Upper lobe of left lung (tissue), 4 donors: ENCODE results near the gene ZNF524.

Experiments used
- CTCF ChIP-seq, 6 experiments: fragments of 450-650 bp in 4 of 6; fragments of 200-600 bp in 2 of 6; sonication (generic) in 2 of 6; IDR thresholded peaks; one replicate each; pipeline ENCODE4 v1.5.1; 2016 to 2019; ENCODE audit warnings: antibody characterized with exemption in 6 of 6
- EP300 ChIP-seq, 4 donors: sonication (generic); formaldehyde crosslinking; IDR thresholded peaks; one replicate each; pipeline ENCODE4 v1.5.1; 2017; ENCODE audit warnings: antibody characterized with exemption in 4 of 4, control low read depth in 2 of 4
- POLR2A ChIP-seq, 4 donors: fragments of 450-650 bp; IDR thresholded peaks; one replicate each; pipeline ENCODE4 v1.5.1; 2016 to 2017; ENCODE audit warnings: antibody characterized with exemption in 4 of 4, mild to moderate bottlenecking in 2 of 4
- POLR2AphosphoS5 ChIP-seq, 2 donors: sonication (generic); formaldehyde crosslinking; IDR thresholded peaks; one replicate each; pipeline ENCODE4 v1.5.1; 2017; ENCODE audit warnings: antibody characterized with exemption in 2 of 2

DNA sequence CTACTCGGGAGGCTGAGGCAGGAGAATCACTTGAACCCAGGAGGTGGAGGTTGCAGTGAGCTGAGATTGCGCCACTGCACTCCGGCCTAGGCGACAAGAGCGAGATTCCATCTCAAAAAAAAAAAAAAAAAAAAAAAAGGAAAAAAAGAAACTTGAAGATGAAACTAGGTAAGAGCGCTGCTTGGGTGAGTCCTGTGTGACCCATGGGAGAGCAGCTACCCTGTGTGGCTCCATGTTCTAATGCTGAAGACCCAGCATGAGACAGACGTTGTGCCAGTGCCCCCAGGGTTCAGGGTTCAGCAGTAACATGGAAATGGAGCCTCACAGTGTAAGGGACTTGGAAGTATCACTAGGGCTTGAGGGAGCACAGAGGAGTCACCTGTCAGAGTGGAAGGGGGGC is 18.3 kb downstream of the ZNF524 start:
- TF ChIP-seq CTCF (IDR thresholded peaks at IDR 0.05) (no peak), POLR2A (IDR thresholded peaks at IDR 0.05) (no peak), POLR2AphosphoS5 (IDR thresholded peaks at IDR 0.05) (no peak), EP300 (IDR thresholded peaks at IDR 0.05) (no peak)
